Kidney tubule cell (primary cell): ENCODE results near the gene SAT2.
"Not testable (repeated sequence)": the region's sequence is repeated elsewhere in the genome, so short reads cannot be mapped to it uniquely, and the experiment has no call there.

Experiments
- DNase-seq: peaks from one replicate; pipeline ENCODE4 v3.0.0-alpha.2; 2018; ENCODE audit warnings: low spot score

The SAT2 gene

DNA sequence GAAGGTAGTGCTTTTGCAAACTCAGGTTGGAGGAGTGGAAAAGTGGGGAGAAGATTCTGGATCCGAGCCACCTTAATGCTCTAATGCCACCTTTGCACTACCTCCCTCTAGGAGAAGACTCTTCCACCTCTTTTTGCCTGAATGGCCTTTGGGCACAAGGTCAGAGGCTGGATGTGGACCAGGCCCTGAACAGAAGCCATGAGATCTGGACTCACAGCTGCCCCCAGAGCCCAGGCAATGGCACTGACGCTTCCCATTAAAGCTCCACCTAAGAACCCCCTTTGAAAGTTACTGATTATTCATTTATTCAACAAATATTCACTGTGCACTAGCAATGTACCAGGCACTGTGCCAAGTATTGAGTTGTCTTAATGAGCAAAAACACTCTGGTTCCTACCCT lies 5.5 kb upstream of the SAT2 start:
- DNase-seq, result no peak

DNA sequence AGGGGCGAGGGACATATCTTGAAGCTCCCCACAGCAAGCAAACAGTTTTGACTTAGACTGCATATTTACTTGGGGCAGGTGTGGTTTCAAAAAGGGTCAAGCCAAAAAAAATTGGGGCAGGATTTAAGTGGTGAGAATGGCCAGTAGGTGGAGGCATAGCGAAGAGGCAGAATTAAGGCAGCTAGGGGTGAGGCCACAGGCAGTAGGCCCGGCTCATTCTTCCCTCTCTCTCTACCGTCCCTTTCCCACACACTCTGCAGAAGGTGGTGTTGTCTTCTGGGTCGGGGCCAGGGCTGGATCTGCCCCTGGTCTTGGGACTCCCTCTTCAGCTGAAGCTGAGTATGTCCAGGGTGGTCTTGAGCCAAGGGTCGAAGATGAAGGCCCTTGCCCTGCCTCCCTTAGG lies 4.9 kb upstream of the SAT2 start:
- peak; percentile 43 for DNase-seq

DNA sequence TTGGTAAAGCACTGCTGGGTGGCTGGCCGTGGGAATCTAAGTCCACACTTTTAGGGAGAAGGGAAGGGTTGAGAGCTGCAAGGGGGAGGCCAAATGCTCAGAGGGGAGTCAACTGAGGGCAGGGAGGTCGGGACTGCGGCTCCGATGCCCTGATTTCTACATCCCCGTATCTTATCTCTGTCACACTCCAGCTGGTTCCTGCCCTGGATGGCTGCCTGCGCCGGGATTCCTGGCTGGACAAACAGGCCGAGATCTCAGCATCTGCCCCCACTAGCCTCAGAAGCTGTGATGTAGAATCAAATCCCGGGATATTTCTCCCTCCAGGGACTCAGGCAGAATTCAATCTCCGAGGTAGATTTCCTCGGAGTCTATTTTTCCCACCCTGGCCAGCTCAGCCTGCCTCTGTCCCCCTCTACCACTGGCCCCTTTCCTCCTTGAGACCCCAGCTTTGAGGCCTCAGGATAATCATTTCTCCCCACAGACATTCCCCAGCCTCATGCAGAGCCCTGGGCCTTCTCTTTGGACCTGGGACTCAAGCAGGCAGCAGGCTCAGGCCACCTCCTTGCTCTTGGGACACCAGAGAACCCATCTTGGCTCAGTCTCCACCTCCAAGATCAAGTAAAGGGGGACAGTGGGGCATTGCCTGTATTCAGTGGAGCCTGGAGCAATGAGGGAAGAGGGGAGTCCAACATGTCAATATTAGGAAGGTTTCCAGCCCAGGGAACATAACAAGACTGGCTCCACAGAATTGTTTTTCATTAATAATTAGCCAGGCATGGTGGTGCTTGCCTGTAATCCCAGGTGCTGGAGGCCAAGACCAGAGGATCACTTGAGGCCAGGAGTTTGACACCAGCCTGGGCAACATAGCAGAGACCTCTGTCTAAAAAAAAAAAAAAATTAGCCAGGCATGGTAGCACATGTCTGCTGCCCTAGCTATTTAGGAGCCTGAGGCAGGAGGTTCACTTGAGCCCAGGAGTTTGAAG lies 4.1 kb upstream of the SAT2 start:
- DNase-seq, result no peak

DNA sequence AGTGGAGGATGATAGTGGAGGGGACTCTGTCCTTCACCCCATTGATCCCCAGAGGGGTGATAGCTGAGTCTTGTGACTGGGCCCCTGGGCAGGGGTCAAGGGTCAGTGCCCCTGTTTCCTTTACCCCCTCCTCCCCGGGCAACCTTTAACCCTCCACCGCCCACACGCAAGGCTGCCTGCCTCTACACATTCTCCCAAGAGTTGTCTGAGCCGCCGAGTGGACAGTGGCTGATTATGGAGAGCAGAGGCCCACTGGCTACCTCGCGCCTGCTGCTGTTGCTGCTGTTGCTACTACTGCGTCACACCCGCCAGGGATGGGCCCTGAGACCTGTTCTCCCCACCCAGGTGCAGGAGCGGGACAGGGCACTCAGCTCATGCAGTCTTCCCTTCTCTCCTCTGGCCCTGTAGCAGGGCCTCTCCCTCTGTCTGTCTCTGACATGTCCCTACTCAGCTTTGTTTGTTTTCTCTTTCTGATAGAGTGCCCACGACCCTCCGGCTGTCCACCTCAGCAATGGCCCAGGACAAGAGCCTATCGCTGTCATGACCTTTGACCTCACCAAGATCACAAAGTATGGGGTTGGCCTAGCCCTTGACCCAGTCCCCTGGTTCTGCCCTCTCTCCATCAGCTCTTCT lies 2.4 kb upstream of the SAT2 start, which contains the start of gene SHBG:
Gene SHBG (plus strand): TSS at position 197 of the 633 bp plus-strand sequence. CDS start 38 bp downstream, at position 235.
- no peak for DNase-seq

DNA sequence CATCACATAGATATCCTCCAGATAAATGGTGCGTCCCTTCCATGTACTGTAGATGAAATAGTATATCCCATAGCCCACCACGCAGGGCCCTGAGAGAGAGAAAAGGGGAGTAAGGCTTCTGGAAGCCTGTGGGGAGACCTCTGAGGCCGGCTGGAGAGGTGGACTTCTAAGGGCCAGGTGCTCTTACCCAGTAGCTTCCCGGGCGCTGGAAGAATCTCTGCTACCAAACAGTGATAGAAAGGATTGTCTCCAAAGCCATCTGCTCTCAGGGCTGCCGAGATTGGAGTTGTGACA lies 718 bp downstream of the SAT2 start:
- DNase-seq, result no peak

DNA sequence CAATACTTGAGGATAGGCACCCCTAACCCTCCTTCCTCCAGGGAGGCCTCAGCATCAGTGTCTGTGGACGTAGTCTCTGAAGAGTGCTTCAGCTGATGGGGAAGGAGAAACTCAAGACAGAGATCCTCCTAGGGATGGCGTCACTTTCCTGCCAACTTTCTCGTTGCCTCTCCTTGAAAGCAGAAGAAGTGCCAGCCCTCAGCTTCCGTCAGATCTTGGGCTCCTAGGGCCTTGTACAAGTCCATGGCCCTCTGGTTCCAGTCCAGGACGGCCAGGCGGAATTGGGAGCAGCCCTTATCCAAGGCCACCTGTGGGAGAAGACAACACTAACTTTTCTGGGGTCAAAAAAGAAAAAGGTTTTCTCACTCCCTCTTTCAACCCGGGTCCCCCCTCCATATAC lies 1.3 kb downstream of the SAT2 start:
- DNase-seq, result no peak

DNA sequence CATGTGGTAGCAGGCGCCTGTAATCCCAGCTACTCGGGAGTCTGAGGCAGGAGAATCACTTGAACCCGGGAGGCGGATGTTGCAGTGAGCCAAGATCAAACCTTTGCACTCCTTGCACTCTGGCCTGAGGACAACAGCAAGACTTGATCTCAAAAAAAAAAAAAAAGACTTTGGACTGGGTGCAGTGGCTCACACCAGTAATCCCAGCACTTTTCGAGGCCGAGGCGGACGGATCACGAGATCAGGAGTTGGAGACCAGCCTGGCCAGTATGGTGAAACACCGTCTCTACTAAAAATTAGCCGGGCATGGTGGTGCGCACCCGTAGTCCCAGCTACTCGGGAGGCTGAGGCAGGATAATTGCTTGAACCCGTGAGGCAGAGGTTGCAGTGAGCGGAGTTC lies 1.9 kb downstream of the SAT2 start:
- not testable (repeated sequence) for DNase-seq

DNA sequence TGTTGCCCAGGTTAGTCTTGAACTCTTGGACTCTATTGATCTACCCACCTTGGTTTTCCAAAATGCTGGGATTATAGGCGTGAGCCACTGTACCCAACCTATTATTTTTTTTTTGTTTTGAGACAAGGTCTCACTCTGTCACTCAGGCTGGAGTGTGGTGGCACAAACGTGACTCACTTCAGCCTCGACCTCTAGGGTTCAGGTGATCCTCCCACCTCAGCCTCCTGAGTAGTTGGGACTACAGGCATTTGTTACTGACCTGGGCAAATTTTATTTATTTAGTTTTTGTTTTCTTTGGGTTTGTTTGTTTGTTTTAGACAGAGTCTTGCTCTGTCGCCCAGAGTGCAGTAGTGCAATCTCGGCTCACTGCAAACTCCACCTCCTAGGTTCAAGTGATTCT lies 4.0 kb downstream of the SAT2 start:
- no peak for DNase-seq

DNA sequence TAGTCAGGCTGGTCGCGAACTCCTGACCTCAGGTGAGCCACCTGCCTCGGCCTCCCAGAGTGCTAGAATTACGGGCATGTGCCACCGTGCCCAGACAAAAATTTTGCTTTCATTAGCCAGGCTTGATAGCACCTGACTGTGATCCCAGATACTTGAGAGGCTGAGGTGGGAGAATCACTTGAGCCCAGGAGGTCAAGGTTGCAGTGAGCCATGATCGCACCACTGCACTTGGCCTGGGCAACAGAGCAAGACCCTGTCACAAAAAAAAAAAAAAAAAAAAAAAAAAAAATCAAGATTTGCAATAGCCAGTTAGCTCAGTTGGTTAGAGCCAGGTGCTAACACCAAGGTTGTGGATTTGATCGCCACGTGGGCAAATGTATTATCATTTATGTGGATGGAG lies 6.8 kb downstream of the SAT2 start:
- DNase-seq, result no peak

DNA sequence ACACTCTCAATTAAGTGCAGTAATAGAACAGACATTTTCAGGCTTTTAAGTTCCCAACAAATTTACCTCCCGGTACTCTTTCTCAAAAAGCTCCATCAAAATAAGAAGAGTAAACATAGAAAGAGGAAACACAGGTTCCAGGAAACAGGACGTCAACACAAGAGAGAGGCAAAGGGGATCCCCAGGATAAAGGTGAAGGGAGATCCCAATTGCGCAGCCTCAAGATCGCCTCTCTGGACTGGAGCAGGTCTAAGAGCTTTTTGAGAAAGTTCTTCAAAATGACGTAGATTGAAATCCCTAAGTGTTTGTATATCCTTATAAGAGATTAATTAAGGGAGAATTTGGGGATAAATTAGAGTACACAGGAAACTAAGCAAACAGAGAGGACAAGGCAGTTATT lies 9.0 kb downstream of the SAT2 start:
- DNase-seq, result no peak

DNA sequence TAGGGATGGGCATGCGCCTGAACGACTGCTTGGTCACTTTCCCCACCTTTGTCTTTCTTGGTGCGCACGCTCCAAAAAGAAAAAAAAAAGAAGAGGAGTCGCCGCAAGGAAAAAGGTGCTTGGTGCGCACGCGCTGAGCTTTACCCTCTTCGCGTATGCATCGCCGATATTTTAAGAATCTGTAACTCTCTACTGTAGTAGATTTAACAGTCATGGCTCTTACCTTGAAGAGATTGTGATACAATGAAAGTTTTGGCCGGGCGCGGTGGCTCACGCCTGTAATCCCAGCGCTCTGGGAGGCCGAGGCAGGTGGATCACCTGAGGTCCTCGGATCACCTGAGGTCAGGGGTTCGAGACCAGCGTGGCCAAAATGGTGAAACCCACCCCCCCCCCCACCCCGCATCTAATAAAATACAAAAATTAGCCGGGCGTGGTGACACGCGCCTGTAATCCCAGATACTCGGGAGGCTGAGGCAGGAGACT lies 12.3 kb downstream of the SAT2 start:
- no peak for DNase-seq

DNA sequence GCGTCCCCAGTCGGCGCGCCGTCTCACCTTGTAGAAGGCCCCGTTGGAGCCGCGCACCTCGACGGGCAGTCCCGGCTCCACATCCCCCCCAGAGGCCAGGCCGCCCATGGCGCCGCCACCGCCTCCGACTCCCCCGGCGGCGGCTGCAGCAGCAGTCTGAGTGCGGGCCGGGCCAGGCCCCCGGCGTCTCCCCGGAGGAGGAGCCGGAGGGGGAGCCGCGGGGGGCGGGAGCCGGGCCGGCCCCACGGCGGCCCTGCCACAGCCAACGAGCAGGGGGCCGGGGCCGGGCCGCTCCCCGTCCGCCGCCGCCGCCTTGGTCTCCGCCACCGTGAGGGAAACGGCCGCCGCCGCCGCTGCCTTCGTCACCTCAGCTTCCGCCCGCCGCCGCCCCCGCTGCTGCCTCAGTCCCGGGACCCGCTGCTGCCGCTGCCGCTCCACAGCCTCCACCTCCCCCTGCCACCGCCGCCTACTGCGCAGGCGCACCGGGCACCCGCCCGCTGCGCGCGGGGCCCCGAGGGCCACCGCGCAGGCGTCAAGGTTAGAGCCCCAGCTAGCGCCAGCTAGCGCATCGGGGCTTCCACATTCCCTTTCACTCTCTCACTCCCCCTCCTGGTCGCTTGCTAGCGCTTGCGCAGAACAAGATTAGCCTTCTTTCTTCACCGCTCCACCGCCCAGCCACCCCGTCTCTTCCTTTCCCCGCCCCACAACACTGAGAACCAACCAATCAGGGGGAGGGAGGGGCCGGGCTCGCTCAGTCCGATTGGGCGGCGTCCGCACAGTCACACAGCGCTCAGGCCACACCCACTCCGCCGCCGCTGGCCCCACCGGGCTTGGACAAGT lies 13.0 kb downstream of the SAT2 start, which contains the start of gene FXR2:
Gene FXR2 (minus strand): TSS at position 473 of the 840 bp plus-strand sequence. CDS start 365 bp downstream, at position 108.
- DNase-seq, result peak; percentile 100

DNA sequence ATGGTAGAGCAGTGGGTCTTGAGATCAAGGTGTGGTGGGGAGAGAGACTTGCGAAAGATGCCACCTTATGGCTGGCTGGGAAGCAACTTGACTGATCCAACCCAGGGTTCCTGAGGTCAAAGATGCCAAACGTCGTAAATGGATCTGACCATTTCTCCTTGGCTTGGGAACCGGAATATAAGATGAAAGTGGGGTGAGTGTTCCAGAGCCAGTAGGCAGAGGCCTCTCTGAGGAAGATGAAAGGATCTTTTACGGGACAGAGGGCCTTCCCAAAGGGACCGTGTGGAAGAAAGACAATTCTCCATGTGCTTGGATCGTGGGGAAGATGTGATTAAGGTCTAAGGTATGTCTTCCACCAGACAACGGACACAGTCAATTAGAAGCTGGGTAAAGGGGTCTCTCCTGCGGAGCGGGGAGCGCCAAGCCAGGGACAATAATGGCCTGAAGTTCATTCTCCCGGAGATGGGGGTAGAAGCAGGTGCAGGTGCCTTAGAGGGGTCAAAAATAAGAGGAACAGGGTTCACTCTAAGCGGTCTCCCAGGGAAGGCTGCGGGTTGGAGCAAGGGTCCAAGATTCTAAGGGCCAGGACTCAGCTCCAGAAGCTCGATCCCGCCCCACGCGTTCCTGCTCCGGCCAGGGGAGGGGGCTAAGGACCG lies 13.7 kb downstream of the SAT2 start:
- DNase-seq, result peak; percentile 52

DNA sequence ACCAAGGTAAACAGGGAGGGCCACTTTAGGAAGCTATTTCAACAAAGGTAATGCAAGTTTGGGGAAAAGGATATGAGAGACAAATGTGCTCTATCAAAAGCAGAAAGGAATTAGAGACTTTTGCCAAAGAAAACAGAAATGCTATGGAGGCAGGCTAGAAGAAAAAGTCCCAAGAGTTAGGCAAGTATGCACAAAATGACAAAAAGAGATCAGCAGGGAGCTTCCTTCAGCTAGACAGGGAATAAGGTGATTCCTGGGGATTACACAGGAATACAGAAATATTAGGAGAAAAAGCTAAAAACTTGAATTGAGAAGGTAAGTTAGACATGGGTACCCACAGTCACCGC lies 15.4 kb downstream of the SAT2 start:
- DNase-seq, result no peak

DNA sequence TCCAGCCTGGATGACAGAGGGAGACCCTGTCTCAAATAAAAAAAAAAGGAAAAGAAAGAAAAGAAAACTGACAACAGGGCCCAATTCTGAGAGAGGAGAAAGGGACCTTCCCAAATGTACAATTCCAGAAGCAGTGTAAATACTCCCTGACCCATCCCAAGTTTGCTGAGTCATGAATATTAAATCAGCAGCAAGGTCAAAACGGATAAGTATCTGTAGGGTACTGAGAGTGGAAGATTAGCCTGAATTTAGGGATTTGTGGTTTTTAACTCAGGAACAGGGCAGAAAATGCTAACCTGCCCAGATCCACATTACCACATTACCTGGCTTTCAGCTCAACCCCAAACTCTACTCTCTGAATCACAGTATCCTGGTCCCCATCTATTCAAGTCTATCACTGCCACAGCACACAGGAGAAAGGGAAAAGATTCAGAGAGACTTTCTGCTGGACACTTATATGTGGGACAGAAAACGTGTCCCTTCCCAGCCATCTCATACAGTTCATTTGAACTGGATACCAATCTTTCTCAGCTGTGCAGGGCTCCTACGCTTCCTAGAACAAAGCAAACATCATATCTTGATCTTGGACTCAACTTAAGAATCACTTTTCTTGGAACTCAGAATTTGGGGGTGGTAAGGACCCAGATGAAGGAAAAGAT lies 15.9 kb downstream of the SAT2 start:
- no peak for DNase-seq

DNA sequence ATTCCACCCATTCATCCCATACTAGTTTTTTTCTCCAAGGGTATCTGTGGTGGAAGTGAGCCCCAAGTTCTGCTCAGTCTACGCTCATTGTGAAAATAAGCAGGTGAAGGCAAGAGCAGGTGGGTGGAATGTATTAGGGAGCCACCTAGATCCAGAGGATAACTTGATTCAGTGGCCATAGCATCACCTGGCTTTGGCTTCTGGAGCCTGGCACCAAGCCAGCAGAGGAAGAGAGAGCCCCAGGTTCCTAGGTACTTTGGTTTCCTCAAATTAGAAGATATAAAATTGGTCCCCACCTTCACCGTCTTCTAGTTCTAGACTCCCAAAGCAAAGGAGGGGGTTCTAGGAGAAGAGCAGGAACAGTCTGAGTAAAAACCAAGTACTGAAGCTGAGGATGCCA lies 17.0 kb downstream of the SAT2 start:
- no peak for DNase-seq

DNA sequence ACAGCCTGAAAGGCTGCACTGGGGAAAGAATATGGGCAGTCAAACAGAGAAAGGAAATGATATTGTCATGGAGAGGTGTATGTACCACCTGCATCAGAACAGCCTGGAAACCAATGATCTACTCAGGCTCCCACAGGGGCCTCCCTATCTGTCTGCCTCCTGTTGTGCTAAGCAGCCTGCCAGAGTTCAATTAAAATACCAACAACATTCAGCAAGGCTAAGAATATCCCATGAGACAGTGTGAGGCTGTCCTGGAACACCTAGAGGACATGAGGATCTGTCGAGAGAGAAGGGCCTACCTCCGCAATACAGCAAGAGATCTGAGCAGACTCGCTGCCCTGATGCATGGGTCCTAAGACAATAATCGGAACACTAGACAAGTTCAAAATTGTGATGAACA lies 21.3 kb downstream of the SAT2 start:
- DNase-seq, result no peak

DNA sequence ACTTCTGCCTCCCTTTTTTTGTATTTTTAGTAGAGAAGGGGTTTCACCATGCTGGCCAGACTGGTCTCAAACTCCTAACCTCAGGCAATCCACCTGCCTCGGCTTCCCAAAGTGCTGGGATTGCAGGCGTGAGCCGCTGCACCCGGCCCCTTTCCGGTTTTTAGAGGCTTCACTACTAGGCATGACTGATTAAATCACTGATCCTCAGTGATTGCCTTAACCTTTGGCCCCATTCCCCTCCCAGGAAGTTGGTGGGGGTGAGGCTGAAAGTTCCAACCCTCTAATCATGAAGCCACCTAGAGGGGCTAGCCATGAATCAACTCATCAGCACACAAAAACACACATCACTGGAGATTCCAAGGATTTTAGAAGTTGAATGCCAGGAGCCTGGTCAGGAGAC lies 30.1 kb downstream of the SAT2 start:
- not testable (repeated sequence) for DNase-seq

DNA sequence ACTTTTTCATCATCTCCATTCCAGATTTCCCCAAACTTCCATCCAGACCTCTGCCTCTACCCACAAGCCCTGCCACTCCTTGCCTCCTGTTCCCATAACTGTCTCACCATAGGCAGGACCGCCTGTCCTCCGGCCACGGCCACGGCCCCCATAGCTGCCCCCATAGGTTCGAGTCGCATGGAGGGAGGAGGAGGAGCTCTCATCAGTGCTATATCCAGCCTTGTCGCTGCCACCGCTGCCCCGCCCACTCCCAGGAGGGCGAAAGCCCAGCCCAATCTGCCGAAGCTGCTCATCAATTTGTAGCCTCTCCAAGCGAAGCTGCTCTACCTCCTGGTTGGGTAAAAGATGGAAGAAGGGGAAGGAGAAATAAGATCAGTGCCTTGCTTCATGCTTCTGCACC lies 34.3 kb downstream of the SAT2 start:
- no peak for DNase-seq

DNA sequence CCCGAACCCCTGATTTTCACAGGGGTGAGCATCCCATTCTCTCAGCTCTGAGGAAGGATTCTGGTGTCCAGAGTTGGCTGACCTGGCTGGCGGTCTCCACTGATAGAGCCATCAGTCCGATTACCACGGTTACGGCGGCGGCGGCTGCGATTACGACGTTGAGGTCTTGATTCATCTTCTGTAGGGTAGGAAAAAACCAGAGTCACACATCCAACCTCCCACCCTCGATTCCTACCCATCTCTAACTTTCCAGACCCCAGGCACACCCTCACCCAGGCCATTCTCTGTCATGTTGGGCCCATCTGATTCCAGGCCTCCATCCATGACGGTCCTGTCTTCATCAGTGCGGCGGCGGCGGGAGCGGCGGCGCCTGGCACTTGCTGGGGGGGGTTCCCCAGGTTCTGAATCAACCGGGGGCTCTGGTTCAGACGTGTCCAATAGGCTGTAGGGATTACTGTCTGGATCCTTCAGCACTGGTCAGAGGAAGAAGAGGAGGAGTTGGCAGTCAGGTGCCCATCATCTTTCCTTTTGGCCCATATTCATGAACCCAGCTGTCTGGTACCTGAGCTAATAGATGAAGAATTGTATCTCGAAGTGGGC lies 35.1 kb downstream of the SAT2 start:
- DNase-seq, result no peak

DNA sequence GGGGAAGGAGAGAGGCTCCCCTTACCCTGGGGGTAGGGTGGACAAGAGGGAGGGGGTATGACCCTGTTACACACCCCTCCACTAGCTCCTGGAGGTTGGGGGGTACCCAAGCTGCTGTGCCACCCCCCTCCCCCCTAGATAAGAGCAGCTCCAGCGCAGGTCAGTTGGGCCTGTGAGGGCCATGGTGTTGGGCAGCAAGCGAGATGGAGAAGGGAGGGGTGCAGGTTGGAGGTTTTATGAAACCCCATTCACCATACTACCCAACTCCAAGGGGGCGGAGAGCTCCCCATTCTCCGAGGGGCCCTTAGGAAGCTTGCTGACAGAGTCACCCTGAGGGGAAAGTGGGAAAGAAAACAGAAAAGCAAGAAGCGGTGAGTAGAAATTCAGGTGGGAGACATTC lies 36.0 kb downstream of the SAT2 start:
- DNase-seq, result no peak
